WERI-Rb-1 (cell line): ENCODE results near the gene SERPINA12.

Experiments used
- DNase-seq: peaks from one replicate; pipeline ENCODE4 v3.0.0-alpha.2; 2020
- H3K27ac ChIP-seq: fragments of 250-450 bp; sonication (Bioruptor Pico); 2 replicates; pipeline ENCODE4 v1.5.1; 2020; ENCODE audit warnings: mild to moderate bottlenecking, moderate library complexity
- H3K27me3 ChIP-seq: fragments of 250-450 bp; sonication (Bioruptor Pico); 2 replicates; pipeline ENCODE4 v1.5.1; 2021; ENCODE audit warnings: mild to moderate bottlenecking, low read depth, moderate library complexity; ENCODE audit not compliant: insufficient read depth, severe bottlenecking
- H3K36me3 ChIP-seq: fragments of 250-450 bp; sonication (Bioruptor Pico); 2 replicates; pipeline ENCODE4 v1.5.1; 2020; ENCODE audit warnings: mild to moderate bottlenecking, moderate library complexity
- H3K4me3 ChIP-seq: 2 replicates; pipeline ENCODE4 v1.5.1; 2011; ENCODE audit warnings: low read depth, mild to moderate bottlenecking, control low read depth, low read length
- H3K9me3 ChIP-seq: fragments of 250-450 bp; sonication (Bioruptor Pico); 2 replicates; pipeline ENCODE4 v1.5.1; 2021; ENCODE audit warnings: mild to moderate bottlenecking, moderate library complexity; ENCODE audit not compliant: severe bottlenecking
- TF ChIP-seq, protein P1 (sequence below): IDR thresholded peaks from 2 replicates; pipeline ENCODE4 v1.5.1; 2011; ENCODE audit warnings: low read depth, mild to moderate bottlenecking, control low read depth, inconsistent platforms, low read length

Gene SERPINA12

DNA sequence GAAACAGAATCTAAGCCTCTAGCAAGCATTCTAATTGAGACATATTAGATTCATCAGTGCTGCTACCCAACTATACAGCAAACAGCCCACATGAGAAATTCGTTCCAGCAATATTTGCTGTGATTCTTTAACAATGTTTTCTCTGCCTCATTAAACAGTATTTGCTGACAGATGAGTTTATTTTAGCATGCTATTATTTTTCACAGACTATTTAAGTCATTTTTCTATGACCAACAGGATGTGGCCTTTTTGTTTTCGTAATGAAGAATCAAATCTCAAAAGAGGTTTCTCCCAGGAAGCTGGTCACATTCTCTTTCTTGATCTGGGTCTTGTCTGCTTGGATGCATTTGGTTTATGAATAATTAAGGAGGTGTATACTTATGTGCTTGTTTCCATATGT, 23.2 kb upstream of the SERPINA12 start:
- no peaks in the 10 kb centered on the region for H3K9me3 ChIP-seq
- H3K4me3 ChIP-seq, result no peak overlapping the region
- H3K27ac ChIP-seq, result no peak overlapping the region
- TF ChIP-seq, protein P1, sequence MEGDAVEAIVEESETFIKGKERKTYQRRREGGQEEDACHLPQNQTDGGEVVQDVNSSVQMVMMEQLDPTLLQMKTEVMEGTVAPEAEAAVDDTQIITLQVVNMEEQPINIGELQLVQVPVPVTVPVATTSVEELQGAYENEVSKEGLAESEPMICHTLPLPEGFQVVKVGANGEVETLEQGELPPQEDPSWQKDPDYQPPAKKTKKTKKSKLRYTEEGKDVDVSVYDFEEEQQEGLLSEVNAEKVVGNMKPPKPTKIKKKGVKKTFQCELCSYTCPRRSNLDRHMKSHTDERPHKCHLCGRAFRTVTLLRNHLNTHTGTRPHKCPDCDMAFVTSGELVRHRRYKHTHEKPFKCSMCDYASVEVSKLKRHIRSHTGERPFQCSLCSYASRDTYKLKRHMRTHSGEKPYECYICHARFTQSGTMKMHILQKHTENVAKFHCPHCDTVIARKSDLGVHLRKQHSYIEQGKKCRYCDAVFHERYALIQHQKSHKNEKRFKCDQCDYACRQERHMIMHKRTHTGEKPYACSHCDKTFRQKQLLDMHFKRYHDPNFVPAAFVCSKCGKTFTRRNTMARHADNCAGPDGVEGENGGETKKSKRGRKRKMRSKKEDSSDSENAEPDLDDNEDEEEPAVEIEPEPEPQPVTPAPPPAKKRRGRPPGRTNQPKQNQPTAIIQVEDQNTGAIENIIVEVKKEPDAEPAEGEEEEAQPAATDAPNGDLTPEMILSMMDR, result no peak
- DNase-seq, result no peak
- no peaks in the 10 kb centered on the region for H3K36me3 ChIP-seq
- H3K27me3 ChIP-seq, result peaks cover 46% of the 10 kb centered on the region

DNA sequence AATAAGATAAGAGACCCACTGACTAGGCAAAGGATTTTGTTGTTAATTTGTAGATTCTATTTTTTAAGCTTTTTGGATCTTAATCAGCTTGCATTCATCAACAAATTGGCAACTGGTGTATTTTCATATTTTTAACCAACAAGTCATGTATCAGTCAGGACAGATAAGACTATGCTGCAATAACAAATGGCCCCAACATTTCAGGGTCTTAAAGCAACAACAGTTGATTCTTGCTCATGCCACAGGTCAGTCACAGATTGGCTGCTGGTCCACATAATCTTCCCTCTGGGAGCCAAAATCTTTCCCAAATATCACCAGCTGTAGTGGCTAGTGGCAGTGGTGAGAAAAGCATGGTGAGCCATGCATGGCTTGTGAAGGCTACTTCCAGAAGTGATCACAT, 21.9 kb upstream of the SERPINA12 start:
- TF ChIP-seq, protein P1, result no peak
- no peak for DNase-seq
- no peaks in the 10 kb centered on the region for H3K9me3 ChIP-seq
- H3K36me3 ChIP-seq, result no peaks in the 10 kb centered on the region
- peaks cover 47% of the 10 kb centered on the region for H3K27me3 ChIP-seq
- H3K27ac ChIP-seq, result no peak overlapping the region
- no peak overlapping the region for H3K4me3 ChIP-seq

DNA sequence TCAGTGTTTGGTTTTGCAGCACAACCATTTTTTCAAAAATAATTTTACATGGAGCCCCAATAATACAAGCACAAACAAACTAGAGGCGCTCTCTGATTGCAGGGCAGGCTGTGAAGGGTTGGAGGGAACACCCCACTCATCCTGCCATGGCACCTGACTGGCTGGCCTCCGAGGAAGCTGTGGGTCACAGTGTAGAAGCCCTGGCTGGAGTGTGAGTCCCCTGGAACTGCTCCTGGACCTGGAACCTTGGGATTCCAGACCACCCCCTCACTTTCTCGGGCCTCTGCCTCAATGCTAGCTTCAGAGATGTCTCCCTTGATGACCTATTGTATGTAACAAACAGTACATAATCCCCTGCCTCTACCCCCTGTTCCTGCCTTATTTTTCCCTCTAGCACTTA, 14.8 kb upstream of the SERPINA12 start:
- TF ChIP-seq, protein P1, result no peak
- Histone ChIP-seq H3K36me3 (no peaks in the 10 kb centered on the region), H3K4me3 (no peak overlapping the region), H3K9me3 (no peaks in the 10 kb centered on the region), H3K27me3 (peaks cover 71% of the 10 kb centered on the region), H3K27ac (no peak overlapping the region)
- no peak for DNase-seq

DNA sequence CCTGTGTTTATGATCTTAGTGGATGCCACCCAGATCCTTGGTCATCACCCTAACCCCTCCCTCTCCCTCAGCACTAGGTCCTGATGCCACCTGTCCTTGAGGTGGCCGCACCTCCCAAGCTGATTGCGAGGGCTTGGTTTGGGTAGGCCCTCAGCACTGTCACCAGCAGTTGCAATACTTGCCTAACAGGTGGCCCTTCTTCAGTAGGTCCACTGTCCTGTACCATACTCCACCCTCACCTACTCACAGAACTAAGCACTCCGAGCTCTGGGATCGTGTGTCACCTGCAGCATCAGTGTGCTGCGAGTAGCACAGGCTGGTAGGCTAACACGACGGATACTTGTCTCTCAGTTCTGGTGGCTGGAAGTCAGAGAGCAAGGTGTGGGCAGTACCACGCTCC, 14.0 kb upstream of the SERPINA12 start:
- Histone ChIP-seq H3K9me3 (no peaks in the 10 kb centered on the region), H3K27ac (no peak overlapping the region), H3K4me3 (no peak overlapping the region), H3K27me3 (peaks cover 76% of the 10 kb centered on the region), H3K36me3 (no peaks in the 10 kb centered on the region)
- no peak for DNase-seq
- TF ChIP-seq, protein P1, result no peak

DNA sequence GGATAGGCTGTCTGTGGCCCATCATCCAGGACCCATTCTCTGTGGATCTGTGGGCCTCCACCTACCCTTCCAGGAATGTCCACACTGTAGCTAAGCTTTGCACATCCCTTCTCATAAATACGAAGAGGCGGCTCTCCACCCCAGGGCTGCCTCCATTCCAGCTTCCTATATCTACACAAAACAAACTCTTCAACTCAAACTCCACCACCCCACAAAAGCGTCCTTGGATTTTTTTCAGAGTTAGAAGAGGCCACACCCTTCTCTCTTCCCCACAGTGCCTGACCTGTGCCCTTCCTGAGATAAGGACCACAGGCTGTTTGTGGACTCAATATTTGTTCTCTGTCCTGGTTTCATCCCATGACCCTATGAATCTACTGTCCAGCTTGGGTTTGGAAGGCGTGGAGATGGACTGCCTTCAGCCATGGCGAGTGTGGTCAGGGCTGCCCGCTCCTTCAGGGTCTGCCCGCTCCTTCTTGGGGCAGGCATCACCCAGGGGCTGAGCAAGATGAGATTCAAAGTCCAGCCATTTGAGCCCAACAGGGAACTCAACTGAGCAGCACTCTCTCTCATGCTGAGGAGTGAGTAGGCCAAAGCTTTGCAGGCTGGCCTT, 13.0 kb upstream of the SERPINA12 start:
- Histone ChIP-seq H3K27ac (no peak overlapping the region), H3K4me3 (no peak overlapping the region), H3K9me3 (no peaks in the 10 kb centered on the region), H3K36me3 (no peaks in the 10 kb centered on the region), H3K27me3 (peaks cover 82% of the 10 kb centered on the region)
- no peak for DNase-seq
- TF ChIP-seq, protein P1, result no peak
